GM19468 (cell line): ENCODE data around the gene NPR3.

Source experiments
- ATAC-seq: cut with Tn5 transposase; IDR thresholded peaks from one replicate; pipeline ENCODE4 v1.9.1; 2021; ENCODE audit warnings: mild to moderate bottlenecking, moderate library complexity, moderate number of reproducible peaks; ENCODE audit not compliant: unreplicated experiment; ENCODE audit errors: extremely low read depth

The NPR3 gene

DNA sequence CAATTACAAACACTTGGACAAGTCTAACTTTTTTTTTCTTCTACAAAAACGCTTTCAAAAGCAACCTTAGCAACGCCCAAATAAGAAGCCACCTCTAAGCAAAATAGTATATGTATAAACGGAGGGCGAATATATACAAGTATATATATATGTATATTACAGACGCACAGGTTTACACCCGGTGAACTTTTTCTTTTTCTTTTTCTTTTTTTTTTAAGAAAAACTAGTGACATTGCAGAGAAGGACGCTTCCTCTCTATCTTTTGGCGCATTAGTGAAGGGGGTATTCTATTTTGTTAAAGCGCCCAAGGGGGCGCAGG lies 200 bp downstream of the NPR3 start:
- ATAC-seq: no peak

DNA sequence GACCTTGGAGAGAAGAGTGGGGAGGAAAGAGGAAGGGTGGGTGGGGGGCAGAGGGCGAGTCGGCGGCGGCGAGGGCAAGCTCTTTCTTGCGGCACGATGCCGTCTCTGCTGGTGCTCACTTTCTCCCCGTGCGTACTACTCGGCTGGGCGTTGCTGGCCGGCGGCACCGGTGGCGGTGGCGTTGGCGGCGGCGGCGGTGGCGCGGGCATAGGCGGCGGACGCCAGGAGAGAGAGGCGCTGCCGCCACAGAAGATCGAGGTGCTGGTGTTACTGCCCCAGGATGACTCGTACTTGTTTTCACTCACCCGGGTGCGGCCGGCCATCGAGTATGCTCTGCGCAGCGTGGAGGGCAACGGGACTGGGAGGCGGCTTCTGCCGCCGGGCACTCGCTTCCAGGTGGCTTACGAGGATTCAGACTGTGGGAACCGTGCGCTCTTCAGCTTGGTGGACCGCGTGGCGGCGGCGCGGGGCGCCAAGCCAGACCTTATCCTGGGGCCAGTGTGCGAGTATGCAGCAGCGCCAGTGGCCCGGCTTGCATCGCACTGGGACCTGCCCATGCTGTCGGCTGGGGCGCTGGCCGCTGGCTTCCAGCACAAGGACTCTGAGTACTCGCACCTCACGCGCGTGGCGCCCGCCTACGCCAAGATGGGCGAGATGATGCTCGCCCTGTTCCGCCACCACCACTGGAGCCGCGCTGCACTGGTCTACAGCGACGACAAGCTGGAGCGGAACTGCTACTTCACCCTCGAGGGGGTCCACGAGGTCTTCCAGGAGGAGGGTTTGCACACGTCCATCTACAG lies 760 bp downstream of the NPR3 start:
- no peak for ATAC-seq

DNA sequence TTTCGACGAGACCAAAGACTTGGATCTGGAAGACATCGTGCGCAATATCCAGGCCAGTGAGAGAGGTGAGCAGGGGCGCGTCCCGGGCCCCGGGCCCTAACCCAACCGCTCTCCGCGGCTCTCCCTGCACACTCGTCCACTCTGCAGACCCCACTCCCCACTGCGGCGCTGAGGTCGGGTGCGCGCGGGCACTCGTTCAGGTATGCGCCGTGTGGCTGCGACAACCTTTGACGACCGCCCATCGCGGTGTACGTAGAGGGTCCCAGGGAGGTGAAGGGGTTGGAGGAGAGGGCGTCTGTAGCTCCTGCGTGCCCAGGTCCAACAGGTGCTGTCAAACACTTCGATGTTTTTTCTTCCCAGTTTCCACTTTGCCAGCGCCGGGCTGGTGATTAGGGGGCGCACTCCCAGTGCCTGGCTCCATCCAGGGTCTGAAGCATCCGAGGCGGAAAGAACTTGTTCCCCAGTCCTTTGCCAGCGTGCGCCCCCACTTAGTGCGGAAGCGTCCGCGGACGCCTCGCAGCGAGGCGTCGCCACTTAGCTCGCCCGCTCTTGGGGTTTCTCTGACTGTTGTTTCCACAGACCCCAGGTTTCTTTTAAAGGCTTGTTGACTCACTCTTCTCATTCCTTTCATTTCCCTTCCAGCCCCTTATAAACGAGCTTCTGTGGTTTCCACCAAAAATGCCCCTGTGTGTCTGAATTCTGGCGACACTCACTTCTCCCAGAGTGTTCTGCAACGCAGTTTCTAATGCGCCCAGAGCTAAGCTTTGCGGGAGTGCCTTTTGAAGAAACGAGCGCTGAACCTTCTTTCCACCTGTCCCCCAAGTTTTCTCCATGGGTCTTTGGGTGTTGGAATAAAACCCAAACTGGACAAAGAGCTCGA lies 1.6 kb downstream of the NPR3 start:
- no peak for ATAC-seq

DNA sequence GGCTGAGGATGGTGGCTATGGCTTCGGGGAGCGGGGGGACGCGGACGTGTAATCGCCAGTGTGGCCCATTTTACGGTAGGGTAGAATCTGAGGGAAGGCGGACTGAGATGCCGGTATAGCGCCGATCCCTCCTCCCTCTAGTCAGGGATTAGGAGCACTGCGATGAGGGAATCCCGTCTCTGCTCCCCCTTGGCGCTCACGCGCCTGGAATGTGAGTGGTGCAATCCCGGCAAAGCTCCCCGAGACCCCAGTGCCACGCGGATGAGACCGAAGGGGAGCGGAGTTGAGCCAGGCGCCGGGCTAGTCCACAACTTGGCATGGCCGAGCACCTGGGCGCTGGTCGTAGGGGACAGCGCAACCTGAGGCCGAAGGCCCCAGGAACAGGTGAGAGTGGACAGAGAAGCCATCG lies 2.2 kb downstream of the NPR3 start:
- ATAC-seq: no peak

DNA sequence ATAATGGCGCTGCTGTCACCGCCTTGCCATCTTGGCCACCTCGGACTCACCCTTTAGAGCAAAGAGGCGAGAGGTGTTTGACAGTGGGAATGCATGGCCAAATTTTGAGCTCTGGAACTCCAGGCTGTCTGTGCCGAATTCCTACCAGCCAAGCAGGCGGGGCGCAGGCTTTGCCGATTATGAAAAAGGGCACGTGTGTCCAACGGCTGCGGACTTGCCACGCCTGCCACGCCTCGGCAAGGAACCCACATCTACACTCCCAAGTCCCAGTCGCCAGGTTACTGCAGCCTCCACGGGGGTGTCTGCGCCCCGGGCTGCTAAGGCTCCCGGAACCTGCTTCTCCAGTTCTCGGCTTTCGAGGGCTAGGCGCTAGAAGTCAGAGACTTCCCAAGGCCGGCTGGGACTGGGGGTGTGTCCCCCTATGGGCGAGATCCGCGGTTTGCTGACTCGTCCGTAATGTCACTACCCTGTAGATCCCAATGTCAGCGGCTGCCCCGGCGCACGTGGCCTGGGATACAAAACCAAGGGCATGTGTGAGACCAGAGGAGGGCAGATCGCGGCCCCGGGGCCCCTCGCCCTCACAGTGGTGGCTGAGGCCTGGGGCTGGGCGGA lies 2.8 kb downstream of the NPR3 start:
- no peak for ATAC-seq

DNA sequence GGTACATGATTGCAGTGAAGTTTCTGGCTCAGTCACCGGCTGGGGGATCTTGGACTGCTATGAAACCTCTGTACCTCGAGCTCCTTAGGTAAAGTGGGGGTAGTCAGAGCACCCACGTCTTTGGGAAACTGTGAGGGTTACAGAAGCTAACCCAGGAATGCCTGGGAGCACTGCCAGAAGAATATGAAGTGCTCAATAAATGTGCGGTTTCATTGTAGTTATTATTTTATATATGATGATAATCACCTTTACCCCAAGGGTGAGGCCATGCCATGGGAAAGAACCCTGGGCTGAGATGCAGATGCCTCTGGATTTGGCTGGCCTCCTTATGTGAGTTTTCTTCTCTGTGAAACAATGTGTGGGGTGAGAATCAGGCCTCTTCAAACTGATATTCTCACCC lies 3.7 kb downstream of the NPR3 start:
- ATAC-seq: no peak

DNA sequence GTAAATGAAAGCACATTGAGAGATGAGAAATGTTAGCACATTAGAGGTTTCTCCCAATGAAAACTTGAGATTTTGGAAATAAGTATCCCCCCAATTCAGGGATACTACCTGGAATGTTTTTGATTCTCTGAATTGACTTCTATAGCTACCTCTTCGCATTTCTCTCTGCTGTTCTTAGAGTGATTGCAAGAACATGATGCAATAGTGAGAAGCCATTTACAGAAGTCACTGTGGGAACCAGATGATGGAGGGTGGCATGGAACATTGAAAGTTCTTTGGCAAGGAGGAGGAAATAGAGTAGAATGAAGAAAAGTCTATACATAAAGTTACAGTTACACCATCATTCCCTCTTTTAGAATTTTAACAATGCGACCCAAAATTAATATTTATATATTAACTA lies 9.2 kb downstream of the NPR3 start:
- ATAC-seq: no peak

DNA sequence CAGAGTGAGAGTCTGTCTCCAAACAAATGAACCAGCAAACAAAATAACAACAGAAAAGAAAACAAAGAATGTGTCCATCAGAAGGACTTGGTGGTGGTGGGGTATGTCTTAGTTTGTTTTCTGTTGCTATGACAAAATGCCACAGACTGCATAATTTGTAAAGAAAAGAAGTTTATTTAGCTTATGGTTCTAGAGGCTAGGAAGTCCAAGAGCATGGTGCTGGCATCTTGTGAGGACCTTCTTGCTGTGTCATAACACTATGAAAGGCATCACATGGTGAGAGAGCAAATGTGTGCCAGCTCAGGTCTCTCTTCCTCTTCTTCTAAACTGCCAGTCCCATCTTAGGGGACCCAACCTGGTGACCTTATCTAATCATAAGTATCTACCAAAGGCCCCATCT lies 10.5 kb downstream of the NPR3 start:
- ATAC-seq: no peak

DNA sequence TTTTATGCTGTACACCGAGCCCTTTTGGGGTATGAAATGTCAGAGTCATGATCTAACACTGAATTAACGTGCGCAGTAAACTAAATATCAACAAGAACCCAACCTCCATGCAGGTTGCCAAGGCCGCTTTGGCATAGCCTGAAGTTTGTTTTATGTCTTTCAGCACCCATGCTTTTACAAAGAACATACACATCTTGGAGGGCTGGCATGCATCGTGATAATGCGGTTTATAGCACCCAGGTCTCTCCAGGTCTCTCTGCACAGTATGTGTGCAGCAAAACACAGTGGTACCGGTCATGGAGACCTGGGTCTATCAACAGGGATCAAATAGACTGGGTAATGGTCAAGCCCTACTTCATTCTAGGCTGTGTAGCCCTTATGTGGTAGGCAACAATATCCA lies 11.8 kb downstream of the NPR3 start:
- ATAC-seq: no peak

DNA sequence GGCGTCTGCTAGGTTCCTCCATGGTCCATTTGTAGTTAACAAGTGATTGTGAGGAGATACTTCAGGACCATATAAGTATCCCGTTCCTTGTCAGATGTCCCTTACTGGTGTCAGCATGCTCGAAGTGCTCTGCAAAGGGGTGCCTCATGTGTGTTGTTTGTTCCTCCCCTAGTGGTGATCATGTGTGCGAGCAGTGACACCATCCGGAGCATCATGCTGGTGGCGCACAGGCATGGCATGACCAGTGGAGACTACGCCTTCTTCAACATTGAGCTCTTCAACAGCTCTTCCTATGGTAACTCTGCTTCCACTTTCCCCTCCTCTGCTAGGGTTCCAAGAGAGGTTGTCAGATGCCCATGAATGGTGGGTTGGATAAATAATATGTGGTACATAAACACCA lies 13.4 kb downstream of the NPR3 start:
- ATAC-seq: no peak

DNA sequence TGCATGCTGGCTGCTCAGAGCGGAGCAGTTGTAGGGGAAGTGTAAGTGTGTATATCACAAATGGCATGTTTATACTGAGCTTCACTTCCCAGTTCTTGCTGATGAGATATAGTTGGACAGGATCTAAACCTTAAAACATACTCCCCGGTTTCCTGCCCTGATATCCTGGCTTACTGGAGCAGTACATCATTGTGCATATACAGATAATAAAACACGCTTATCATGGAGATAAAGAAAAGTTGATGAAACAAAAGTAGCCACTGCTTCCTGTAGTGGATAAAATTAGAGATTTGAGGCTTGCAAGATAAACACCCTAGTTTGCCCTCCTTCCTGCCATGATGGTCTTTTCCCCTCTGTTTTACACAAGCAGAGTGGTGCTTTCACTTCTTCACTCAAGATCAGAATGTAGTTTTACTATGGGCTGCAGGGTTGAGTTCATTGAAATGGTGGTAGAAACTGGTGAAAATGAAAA lies 15.0 kb downstream of the NPR3 start:
- ATAC-seq: no peak

DNA sequence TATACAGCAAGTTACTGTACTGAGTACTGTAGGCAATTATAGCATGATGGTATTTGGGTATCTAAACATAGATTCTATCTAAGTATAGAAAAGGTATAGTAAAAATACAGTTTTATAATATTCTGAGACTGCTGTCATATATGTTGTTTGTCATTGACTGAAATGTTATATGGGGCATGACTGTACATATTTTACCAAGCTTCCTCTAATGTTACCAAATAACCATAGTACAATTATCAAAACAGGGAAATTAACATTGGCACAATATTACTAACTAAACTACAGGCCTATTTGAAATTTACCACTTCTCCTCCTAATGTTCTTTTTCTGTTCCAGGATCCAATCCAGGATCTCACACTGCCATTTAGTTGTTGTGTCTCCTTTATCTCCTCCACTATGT lies 18.5 kb downstream of the NPR3 start:
- ATAC-seq: no peak

DNA sequence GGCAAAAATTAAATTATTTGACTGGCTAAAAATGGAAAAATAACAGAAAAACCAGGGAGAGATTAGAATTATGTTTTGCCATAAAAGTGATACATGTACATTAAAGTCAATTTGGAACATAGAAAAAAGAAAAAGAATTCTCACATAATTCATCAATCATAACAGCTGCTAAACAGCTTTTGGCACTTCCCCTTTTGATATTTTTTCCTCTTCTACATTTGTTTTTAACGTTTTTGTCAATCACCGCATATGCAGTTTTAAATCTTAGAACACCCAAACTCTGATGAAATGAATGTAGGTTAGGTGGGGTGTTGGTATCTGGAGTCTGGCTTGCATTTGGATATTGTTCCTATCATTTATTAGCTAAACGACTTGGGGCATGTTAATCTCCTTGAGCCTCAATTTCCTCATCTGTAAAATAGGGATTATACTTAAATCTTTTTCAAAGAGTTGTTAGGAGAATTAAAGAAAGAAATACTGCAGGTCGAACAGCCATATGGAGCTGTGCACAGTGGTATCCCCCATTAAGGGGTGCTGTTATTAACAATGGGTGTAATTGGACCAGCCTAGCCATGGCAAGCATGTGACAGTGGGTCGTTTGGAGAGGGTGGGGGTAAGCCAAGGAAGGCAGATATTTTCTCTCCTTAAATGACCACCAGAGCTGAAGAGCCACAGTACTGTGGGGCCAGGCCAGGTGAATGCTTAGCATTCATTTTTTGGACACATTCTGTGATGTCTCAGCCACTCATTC lies 22.6 kb downstream of the NPR3 start:
- no peak for ATAC-seq

DNA sequence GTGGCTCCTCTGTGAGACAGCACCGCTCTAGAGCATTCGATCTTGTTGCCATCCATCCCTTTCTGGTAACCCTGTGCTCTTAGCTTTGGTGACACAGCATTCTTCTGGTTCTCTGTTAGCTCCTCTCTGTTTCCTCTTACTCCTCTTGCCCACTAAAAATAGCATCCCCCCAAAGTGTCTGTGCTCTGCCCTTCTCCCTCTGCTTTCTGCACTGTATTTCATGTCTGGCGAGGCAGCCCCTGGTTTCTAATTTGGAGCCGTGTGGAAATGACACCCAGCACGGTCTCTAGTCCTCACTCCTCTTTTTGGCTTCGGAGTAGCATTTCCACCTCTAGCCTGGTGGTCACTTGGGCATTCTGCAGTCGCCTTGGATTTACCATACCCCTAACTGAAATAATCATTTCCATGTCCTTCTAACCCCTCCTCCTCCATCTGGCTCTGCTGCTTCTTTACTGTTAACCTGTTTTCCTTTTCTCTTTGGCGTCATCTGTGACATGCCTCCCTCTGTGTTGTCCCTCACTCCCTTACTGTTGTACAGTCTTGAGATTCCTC lies 23.8 kb downstream of the NPR3 start:
- no peak for ATAC-seq

DNA sequence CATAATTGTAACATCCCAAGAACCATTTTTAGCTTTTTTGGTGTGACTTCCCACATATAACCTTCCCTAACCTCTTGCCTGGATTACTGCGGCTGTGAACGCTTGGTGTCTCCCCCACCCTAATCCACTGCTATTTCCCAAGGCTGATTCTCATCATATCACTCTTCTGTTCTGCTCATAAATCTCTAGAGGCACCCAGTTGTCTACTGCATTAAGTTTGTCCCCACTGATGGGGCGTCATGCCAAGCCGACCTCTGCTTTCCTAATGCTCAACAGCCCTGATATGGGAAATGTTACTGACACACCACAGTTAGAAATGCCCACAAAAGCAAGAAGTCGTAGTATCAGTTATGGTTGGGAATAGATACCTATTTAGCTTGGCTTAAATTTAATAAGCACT lies 24.4 kb downstream of the NPR3 start:
- no peak for ATAC-seq

DNA sequence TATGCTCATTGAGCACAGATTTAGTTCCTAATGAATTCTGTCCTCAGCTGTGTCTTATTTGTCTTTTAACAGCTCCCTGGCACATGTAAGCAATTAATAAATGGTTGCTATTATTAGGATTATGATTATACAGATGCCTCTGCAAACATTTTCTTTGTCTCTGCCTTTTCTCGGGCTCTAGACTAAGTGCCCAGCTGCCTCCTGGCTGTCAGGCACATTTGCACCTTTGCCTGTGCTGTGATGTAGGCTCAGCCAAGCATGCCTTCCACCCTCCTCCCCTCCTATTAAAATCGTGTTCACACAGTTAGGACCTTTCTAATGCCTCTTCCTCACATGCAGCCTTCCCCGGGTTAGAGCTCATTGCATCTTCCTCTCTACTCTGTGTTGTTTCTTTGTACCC lies 25.7 kb downstream of the NPR3 start:
- no peak for ATAC-seq

DNA sequence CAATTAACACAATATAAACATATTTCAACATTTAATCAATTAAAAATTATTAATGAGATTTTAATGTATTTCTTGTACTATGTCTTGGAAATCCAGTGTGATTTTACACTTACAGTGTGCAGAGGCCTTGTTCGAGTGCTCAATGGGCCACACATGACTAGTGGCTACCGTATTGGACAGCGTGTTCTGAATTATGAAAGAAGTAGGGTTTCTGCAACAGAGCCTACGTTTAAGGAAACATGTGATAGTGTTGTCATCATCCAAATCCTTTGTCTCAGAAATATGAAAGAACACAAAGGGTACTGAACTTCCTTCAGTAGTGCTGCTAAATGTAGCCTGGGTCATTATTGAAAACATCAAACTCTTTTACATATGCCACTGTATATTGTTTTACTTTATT lies 29.5 kb downstream of the NPR3 start:
- ATAC-seq: no peak

DNA sequence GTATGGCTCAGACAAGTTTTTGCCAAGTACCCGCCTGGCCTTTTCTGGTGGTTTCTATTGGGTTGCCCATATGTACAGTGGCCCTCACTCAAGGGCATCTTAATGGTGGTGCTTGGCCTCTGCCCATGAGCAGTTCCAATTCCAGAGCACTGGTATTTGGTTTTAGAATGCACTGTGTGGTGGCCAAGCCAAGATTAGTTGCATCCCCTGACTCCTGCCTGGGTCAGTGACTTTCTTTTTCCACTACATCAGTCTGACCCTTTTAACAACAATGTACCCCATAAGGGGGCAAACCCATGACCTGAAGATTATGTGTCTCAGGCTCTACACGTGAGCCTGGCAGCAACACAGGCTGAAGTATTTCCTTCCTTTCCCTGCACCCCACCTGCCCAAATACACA lies 34.2 kb downstream of the NPR3 start:
- ATAC-seq: no peak

DNA sequence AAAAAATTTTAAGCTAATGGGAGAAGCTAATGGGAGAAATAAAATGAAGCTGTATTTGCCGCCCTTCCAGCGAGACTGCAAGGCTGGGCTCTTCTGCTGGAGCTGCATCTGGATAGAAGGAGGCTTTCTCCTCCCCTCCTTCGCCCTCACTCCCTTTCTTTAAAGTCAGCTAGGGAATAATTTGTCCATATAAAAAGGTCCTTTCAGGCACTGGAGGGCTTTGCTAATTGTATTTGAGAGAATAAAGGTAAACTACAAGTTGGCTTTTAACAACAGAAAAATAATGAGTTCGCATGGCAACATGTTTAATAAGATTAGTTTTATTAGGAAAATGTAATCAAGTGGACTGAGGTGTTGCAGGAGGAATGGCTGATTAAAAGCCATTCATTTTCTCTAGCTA lies 41.3 kb downstream of the NPR3 start:
- no peak for ATAC-seq

DNA sequence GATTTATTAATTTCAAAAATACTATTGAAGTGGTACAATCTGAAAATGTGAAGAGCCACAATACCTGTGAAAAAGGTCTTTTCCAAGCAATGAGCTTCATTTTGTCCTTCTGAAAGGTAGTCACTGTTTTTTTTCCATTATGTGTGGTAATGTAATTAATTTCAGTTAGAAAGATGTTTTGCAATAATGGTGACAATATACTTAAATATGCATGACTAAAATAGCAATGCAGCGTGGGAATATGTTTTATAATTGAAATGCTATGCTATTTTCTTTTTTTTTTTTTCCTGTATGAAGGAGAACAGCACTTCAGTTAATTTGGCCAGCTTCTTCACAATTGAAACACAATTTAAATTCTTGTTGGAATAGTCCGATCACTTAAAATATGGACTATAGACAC lies 41.9 kb downstream of the NPR3 start:
- ATAC-seq: no peak
